Glomerular endothelial cell (primary cell): ENCODE data around the gene SVIL. TPM values are rescaled to one million over a fixed set of nuclear protein-coding genes. Genes with fewer than 3 reads are reported as not detected.
"Not testable (repeated sequence)": the region's sequence is repeated elsewhere in the genome, so short reads cannot be mapped to it uniquely, and the experiment has no call there.

Experiments used
- DNase-seq: peaks from one replicate; pipeline ENCODE4 v3.0.0-alpha.2; 2011; ENCODE audit warnings: low read depth, low spot score; ENCODE audit errors: extremely low read depth
- total RNA-seq: library from RNA; depleted of rRNA; stranded (reverse); fragments of >200 nt; gene quantifications from 2 replicates; pipeline ENCODE4 v1.2.3, GENCODE V29; 2015

Gene SVIL
- total RNA-seq, 1 donor from 2014 or later = 126 TPM

DNA sequence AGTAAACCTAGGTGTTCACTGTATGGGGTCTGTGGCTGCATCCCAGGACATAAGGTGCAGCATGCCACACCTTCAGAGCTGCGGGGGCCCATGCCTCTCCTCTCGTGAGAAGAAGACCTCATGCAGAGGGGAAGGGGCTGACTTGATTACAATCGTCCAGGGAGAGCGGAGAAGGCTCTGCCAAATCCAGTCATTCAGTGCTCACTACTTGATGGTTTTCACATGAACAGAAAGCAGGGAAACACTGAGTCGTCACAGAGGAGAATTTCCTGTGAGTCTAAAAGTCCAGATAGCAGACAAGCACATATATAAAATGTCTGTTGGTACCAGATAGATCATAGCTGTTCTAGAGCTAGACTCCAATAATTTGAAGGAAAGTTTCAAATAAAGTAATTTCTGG is 52.0 kb downstream of the SVIL start:
- DNase-seq = peak; percentile 20

GRCh38 chr10:29579455-29579970 is 55.3 kb downstream of the SVIL start:
- DNase-seq = no peak

- DNase-seq = no peak
Observed at GRCh38 chr10:29578457-29578856, 56.3 kb downstream of the SVIL start.

DNA sequence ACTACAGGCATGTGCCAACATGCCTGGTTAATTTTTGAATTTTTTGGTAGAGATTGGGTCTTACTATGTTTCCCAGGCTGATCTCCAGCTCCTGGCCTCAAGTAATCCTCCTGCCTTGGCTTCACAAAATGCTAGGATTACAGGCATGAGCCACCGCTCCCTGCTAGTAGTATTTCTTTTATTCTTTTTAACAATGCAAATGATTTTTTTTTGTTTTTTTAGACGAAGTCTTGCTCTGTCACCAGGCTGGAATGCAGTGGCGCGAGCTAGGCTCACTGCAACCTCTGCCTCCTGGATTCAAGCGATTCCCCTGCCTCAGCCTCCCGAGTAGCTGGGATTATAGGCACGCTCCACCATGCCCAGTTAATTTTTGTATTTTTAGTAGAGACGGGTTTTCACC is 58.1 kb downstream of the SVIL start:
- no peak for DNase-seq

- DNase-seq = no peak
Observed at GRCh38 chr10:29575098-29575455, 59.7 kb downstream of the SVIL start.

- not testable (repeated sequence) for DNase-seq
Observed at GRCh38 chr10:29574212-29575097, 60.3 kb downstream of the SVIL start.

DNA sequence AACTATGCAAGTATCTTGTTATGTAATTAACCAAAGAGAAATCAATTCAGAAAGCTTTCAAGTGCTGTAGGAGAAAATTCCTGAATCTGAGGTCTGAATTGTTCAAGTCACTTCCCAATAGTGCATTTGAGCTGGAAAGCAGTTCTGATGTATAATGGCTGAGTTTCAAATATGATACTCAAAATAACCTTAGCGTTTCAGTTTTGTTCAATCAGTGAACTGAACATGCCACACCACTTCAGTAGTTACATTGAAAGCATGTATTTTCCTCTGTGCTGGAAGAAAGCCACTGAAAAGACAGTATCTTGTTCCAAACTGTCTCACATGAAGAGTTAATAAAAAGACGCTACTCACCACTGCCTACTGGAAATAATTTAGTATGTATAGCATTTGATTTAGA is 64.5 kb downstream of the SVIL start:
- DNase-seq = not testable (repeated sequence)

DNA sequence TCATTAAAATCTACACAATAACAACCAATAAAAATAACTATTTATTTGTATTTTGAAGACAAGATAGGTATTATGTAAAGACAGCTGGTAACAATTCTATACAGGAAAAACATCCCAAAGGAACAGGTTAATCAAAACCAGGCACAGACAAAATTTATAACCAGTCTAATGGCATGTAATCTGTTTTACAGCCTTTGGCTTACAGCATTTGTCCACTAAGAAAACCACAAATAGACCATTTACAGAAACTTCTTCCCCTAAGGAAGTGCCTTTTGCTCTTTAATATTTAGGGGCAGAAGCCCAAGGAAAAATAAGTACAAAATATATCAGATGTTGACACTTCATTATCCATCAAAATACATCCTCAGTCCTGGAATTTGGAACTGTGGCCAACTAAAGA is 65.0 kb downstream of the SVIL start:
- DNase-seq = no peak

DNA sequence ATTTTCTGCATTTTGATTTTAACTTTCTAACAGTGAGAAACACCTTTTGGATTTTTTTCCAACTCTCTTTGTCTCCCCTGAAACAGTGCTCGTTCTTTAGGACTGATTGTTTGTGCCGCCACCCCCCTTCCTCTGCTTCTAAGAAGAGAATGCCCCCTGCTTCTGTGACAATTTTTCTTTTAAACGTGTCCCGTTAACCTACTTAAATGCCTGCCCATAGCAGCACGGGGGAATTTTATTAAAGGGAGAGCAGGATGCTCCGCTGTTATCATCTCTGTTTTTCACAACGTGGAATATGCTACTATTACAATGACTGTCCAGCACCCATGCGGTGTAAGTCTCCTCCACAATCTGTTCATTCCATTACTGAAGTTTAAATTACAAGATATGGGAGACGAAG is 67.8 kb downstream of the SVIL start:
- no peak for DNase-seq

DNA sequence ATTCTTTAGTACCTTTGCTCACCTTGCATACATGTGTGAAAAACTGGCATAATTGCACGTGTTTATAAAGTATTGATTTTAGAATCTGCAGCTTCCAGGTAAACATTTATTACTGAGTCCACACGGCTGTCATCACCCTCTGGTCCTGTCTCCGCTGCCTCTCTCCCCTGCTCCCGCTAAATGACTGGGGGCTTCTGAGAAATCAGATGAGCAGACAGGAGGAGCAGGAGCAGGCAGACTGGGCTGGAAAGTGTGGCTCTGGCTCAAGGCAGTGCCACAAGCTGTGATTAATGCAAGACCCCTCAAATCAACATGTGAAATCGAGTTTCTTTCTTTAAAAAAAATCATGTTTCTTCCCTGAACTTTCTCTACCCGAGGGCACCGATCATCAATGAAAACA is 68.6 kb downstream of the SVIL start:
- not testable (repeated sequence) for DNase-seq

- DNase-seq = no peak
Observed at GRCh38 chr10:29563420-29564035, 71.2 kb downstream of the SVIL start.

- not testable (repeated sequence) for DNase-seq
Observed at GRCh38 chr10:29563006-29563405, 71.8 kb downstream of the SVIL start.

- DNase-seq = no peak
Observed at GRCh38 chr10:29559996-29560395, 74.8 kb downstream of the SVIL start.

DNA sequence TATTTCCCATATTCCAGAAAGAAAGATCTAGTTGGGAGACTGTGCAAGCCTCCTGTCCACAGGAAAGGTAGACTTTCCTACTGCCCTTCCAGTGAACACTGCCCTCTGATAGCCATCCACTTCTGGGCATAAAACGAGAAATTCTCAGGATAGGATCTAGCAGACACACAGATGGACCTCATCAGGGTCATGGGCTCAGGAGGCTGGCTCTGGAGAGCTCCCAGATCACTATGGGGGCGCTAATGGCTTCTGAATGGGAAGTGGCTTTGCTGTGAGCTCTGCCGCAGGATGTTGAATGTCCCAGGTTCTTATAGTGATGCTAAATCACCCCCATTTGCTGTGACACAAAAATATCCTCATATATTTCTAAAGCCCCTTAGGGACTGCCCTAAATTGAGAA is 77.1 kb downstream of the SVIL start:
- DNase-seq = no peak

- DNase-seq = peak; percentile 50
Observed at GRCh38 chr10:29555746-29556481, 78.9 kb downstream of the SVIL start.

- DNase-seq = no peak
Observed at GRCh38 chr10:29555091-29555745, 79.6 kb downstream of the SVIL start.

DNA sequence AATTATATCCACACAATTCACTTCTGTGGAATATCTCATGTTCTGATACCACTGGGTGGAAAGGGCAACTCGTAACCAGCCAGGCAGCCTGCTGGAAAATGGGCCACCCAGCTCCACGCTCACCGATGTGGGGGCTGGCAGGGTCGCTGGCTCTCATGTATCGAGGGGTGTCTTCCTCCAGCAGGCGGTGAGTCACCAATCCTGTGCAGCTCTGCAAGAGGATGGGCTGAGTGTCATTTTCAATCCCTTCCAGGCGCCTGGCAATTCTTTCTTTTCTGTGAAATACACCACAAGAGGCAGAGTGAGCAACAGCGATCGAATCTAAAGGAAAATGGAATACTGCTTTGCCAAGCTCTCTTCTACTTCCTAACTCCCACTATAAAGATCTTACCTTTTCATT is 80.1 kb downstream of the SVIL start:
- no peak for DNase-seq

- no peak for DNase-seq
Observed at GRCh38 chr10:29553544-29554250, 81.1 kb downstream of the SVIL start.

GRCh38 chr10:29553116-29553515 is 81.7 kb downstream of the SVIL start:
- DNase-seq = not testable (repeated sequence)

DNA sequence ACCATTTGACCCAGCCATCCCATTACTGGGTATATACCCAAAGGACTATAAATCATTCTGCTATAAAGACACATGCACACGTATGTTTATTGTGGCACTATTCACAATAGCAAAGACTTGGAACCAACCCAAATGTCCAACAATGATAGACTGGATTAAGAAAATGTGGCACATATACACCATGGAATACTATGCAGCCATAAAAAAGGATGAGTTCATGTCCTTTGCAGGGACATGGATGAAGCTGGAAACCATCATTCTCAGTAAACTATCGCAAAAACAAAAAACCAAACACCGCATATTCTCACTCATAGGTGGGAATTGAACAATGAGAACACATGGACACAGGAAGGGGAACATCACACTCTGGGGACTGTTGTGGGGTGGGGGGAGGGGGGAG is 85.3 kb downstream of the SVIL start:
- DNase-seq = not testable (repeated sequence)
